ENCODE results near the gene DNTTIP2. TPM values are rescaled to one million over a fixed set of nuclear protein-coding genes. Genes with fewer than 3 reads are reported as not detected.
"Not testable (repeated sequence)": the region's sequence is repeated elsewhere in the genome, so short reads cannot be mapped to it uniquely, and the experiment has no call there.

Gene DNTTIP2
- polyA plus RNA-seq, 1 donor, result 40.0 TPM

DNA sequence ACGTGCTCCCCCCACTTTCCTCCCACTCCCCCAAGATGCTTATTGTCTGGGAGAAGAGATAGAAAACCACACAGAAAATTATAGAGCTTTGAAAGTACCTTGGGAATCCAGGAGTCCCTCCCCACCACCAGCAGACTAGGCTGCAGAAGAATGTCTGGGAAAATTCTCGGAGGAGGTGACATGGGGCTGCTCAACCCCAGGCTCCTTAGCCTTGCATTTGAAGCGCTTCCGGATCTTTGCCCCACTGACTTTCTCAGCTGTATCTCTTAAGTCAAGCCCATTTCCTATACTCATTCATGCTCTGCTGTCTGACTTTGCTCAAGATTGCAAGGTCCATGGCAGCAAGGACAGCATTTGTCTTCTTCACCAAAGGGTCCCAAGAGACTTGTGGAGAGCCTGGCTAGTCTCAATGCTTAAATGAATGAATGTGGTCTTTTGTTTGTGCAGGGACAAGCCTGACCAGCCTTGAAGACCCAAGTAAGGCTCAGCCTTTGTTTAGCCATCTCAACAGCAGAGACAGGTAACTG lies 38.0 kb downstream of the DNTTIP2 start:
- no peak for DNase-seq

DNA sequence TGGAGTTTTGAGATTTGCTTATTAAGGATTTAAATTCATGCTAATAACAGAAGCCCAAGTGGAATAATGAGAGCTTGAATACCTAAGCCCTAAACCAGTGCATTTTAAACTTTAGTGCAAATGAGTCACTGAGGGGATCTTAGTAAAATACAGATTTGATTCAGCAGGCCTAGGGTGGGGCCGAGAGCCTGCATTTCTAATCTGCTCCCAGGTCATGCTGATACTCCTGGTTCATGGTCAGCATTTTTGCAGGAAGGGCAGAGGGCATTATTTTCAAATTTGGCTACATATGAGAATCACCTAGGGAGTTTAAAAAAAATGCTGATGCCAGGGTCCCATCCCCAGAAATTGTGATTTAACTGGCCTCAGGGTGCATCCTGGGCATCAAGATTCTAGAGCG lies 39.3 kb downstream of the DNTTIP2 start:
- no peak for DNase-seq

DNA sequence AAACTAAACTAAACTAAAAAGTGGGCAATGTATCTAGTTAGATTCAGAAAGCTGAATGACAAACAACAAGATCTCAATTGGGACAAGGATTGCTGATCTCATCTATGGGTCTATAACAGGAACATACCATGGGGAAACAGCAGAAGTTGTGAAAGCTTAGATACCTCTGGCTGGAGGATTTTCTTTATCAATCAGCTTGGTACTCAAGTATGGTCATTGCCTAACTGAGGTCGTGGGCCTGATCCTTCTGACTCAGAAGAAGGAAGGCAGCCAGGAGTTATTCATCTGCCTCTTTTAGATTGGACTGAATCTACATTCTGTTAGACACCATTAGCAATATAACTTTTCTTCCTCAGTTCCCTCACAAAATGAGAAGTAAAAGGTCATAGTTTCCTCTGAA lies 39.7 kb downstream of the DNTTIP2 start:
- no peak for DNase-seq

DNA sequence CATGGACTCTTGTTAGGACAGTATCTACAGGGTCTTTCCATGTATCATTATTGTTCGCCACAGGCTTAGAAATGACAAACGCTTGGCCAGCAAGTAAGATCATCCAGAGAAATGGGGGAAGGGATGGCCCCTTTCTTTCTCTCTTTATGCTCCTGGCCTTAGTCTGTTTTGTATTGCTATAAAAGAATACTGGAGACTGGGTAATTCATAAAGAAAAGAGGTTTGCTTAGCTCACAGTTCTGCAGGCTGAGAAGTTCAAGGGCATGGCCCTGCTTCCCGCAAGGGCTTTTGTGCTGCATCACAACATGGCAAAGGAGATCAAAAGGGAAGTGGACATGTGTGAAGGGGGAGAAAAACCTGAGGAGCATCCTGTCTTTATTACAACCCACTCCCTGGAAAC lies 41.0 kb downstream of the DNTTIP2 start:
- DNase-seq, result no peak

DNA sequence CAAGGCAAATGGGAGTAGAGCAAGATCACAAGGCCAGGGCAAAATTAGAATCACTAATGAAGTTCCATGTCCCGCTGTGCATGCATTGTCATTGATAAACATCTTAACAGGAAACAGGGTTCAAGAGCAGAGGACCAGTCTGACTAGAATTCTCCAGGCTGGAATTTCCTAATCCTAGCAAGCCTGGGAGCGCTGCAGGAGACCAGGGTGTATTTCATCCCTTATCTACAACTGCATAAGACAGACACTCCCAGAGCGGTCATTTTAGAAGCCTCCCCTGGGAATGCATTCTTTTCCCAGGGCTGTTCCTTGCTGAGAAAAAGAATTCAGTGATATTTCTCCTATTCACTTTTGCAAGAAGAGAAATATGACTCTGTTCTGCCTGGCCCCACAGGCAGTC lies 45.7 kb downstream of the DNTTIP2 start:
- DNase-seq, result not testable (repeated sequence)

- DNase-seq, result no peak
Measured at GRCh38 chr1:93829061-93829460, 49.9 kb downstream of the DNTTIP2 start.

DNA sequence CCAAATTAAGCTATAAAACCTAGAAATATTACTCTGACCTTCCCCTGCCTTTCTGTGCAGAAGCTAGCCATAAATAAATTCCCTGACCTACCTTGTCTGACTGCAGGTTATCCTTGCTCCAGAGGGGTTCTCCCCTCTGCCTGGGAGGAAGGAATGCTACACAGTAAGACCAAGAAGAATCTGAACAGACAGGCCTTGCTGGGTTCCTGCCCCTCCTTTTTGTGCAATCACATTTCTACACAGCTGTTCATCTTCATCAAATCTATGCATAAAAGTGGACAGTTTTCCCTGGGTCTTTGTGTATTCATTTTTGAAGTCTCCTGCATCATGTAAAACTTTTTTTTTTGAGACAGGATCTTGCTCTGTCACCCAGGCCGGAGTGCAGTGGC lies 50.6 kb downstream of the DNTTIP2 start:
- DNase-seq, result no peak

GRCh38 chr1:93827633-93828366 lies 51.2 kb downstream of the DNTTIP2 start:
- no peak for DNase-seq

DNA sequence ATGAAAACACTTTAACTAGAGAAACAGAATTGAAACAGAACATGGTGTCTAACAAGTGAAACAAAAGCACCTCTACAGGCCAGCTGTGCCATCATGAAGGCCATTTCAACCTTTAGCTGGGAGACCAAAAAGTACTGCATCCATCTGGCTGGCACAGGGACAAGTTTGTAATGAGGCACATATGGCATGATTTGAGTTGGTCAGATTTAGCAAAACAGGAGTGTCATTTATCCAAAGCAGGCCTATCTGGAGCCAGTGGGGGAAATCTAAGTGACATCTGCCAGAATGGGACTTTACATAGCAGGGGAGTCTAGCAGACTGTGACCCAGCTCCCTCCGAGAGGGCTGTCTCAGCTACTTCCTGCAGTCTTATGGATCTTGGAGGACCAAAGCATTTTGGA lies 51.9 kb downstream of the DNTTIP2 start:
- DNase-seq, result no peak

GRCh38 chr1:93824834-93825233 lies 54.2 kb downstream of the DNTTIP2 start:
- no peak for DNase-seq

- DNase-seq, result no peak
Measured at GRCh38 chr1:93822730-93823425, 56.1 kb downstream of the DNTTIP2 start.

GRCh38 chr1:93821423-93822144 lies 57.4 kb downstream of the DNTTIP2 start:
- DNase-seq, result no peak

DNA sequence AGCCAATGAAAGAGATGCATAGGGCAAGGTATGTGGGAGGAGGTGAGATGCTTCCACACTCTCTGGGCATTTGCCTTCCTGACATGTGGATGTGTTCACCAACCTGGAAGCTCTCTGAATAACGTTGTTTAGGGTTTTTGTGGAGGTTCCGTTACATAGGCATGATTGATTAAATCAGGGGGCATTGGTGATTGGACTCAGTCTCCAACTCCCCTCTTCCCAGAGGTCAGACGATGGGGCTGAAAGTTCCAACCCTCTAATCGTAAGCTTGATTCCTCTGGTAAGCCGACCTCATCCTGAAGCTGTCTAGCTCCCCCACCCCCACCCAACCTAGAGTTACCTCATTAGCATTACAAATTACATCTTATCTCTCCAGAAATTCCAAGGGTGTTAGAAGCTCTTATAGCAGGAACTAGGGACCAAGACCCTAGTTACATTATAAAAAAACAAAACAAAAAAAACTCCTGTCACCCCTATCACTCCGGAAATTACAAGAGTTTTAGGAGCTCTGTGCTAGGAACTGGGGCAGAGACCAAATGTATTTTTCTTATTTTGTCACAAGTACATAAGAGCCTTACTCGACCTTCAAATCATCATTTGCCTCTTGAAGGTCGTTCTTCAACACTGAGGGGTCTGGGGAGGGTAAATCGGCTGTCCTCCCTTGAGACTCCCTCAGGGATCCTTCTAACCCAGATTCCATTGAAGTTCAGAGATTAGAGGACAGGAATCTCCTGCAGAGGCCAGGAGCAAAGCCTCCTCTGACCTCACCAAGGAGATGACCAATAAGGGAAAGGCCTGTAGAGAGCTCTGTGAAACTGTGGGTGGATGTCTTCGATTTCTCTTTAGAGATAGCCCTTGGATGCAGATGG lies 58.2 kb downstream of the DNTTIP2 start:
- no peak for DNase-seq

- no peak for DNase-seq
Measured at GRCh38 chr1:93818570-93818959, 60.4 kb downstream of the DNTTIP2 start.

DNA sequence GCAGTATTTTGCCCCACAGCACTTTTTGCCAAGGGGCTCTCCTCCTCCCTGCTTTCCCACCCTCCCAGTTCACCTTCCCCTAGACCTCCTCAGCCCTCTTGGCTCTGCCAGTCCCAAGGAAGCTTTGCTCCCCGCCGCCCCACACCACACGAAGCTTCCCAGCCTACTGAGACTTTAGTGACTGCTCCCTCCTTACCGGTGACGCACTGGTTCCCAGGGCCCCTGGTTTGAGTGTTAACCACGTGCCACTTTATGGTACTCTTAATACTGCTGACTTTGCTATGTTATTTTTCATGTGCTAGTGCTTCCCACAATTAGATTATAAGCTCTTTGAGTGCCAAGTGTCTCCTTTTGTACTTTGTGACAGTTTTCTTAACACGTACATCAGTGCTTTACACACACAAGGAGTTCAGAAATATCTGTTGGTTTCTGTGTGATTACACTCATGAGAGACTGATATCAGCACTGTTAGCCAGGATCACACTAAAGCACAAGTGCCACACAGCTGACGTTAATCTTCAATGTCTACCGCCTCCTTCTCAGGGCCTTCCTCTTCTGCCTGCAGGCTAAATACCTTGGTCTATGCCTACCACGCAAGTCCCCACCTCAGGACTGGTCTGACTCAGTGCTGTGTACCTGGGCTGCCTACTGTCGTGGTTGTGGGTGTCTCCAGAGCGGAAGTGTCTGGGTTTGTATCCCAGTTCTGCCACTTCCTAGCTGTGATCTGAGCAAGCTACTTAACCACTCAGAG lies 61.0 kb downstream of the DNTTIP2 start:
- DNase-seq, result no peak

DNA sequence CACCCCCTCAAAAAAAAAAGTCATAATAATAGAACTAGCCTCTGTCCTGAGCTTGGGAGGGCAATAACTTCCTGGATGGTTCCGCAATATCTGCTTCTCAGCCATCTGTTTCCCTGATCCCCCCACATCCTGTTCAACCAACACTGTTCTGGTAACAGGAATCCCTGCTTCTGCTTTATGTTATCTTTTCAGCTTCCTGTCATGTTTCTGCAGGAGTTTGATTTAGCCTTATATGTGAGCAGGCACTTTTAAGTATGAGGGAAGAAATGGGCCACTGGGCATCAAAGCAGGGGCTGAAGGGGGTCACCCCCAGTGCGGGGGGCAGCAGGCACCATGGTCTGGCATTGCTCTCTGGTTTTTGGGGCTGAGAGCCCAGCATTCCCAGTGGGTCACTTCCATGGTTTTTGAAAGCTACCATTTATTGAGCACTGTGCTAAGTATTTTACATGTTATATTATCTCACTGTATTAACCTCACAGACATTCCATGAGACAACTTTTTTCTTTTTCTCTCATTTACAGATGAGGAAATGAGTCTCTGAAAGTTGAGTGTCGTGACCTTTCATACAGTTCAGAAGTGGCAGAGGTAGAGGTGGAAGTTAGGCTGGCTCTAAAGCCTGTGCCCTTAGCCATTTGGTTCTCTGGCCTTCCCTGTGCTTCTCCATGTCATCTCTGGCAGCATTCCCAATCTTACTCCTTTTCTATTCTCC lies 61.9 kb downstream of the DNTTIP2 start:
- DNase-seq, result peak; percentile 26

Other genes with a start within 250 kb of the DNTTIP2 start
- 14.5 TPM for gene BCAR3, start 197.4 kb downstream of the DNTTIP2 start, polyA plus RNA-seq (ENCODE audit: insufficient read length)
- gene GCLM, start 30.2 kb upstream of the DNTTIP2 start, polyA plus RNA-seq (ENCODE audit: insufficient read length), result 6.1 TPM
- gene ABCA4, start 241.9 kb upstream of the DNTTIP2 start, polyA plus RNA-seq (ENCODE audit: insufficient read length), result 0.71 TPM